Measurements from ENCODE around the gene GLIPR2.

- TF ChIP-seq POLR2A (IDR thresholded peaks at IDR 0.05) (no peak), CTCF (IDR thresholded peaks at IDR 0.05) (no peak)
Observed at GRCh38 chr9:36207016-36207415, 70.5 kb downstream of the GLIPR2 start.
